ENCODE results near the gene ELOB. TPM values are rescaled to one million over a fixed set of nuclear protein-coding genes. Genes with fewer than 3 reads are reported as not detected.
"Not testable (repeated sequence)": the region's sequence is repeated elsewhere in the genome, so short reads cannot be mapped to it uniquely, and the experiment has no call there.

The ELOB gene
- total RNA-seq, 1 donor from 2014 or later = 530 TPM

- DNase-seq (ENCODE audit: extremely low spot score in 2 of 2) = no peak
These were observed 42.1 kb downstream of the ELOB start for GRCh38 chr16:2734844-2735515.

GRCh38 chr16:2728034-2728433 lies 49.0 kb downstream of the ELOB start:
- DNase-seq (ENCODE audit: extremely low spot score in 2 of 2) = no peak
- H3K4me3 ChIP-seq = no peak overlapping the region
- no peaks in the 10 kb centered on the region for H3K9me3 ChIP-seq
- H3K36me3 ChIP-seq = no peaks in the 10 kb centered on the region
- intact Hi-C loops (cut with DNase I) = no loop called here
- TF ChIP-seq CTCF (IDR thresholded peaks at IDR 0.05) (no peak), POLR2A (IDR thresholded peaks at IDR 0.05) (no peak), POLR2AphosphoS5 (IDR thresholded peaks at IDR 0.05; ENCODE audit: insufficient read depth in 1 of 2, low read depth in 1 of 2) (no peak)
- no peak overlapping the region for H3K27ac ChIP-seq
- H3K4me1 ChIP-seq = no peaks in the 10 kb centered on the region
- H3K27me3 ChIP-seq = no peaks in the 10 kb centered on the region

More at GRCh38 chr16:2734844-2735515, 42.1 kb downstream of the ELOB start:
- Histone ChIP-seq H3K36me3 (no peaks in the 10 kb centered on the region), H3K9me3 (no peaks in the 10 kb centered on the region), H3K4me3 (no peak overlapping the region), H3K27ac (no peak overlapping the region), H3K27me3 (no peaks in the 10 kb centered on the region), H3K4me1 (no peaks in the 10 kb centered on the region)
- intact Hi-C loops (cut with DNase I) = no loop called here
- TF ChIP-seq POLR2A (IDR thresholded peaks at IDR 0.05) (no peak), CTCF (IDR thresholded peaks at IDR 0.05) (no peak)

- Histone ChIP-seq H3K4me1 (no peaks in the 10 kb centered on the region), H3K4me3 (no peak overlapping the region), H3K9me3 (no peaks in the 10 kb centered on the region), H3K27me3 (no peaks in the 10 kb centered on the region), H3K27ac (no peak overlapping the region), H3K36me3 (no peaks in the 10 kb centered on the region)
- TF ChIP-seq CTCF (IDR thresholded peaks at IDR 0.05) = no peak
- no peak for TF ChIP-seq POLR2A (IDR thresholded peaks at IDR 0.05)
- no peak for TF ChIP-seq POLR2AphosphoS5 (IDR thresholded peaks at IDR 0.05; ENCODE audit: insufficient read depth in 1 of 2, low read depth in 1 of 2)
- no peak for DNase-seq (ENCODE audit: extremely low spot score in 2 of 2)
- intact Hi-C loops (cut with DNase I) = no loop called here
These were observed 50.2 kb downstream of the ELOB start for GRCh38 chr16:2726923-2727322.

DNA sequence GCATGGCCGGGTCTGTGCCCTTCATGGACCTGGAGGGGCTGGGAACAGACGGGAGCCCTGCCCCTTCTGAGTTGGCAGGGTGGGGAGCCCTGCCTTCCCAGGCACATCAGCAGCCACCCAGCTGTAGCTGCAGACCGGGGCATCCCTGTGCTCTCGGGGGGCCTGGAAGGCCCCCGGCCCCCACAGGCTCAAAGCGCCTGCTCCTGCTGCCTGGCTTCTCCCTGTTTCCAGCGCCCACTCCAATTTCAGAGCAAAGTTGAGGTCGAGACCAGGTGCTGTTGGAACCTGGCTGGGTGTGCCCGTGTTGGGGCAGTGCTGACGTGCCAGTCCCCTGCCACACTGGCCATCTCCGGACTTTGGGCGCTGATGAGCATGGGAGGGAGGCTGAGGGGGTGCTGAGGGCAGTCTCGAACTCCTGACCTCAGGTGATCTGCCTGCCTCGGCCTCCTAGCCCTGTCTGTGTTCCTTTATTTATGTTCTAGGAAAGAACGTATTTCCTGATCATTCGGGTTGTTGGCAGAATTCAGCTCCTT lies 52.2 kb downstream of the ELOB start:
- Histone ChIP-seq H3K27ac (no peak overlapping the region), H3K4me3 (no peak overlapping the region), H3K27me3 (no peaks in the 10 kb centered on the region), H3K4me1 (peaks cover 14% of the 10 kb centered on the region), H3K9me3 (no peaks in the 10 kb centered on the region), H3K36me3 (no peaks in the 10 kb centered on the region)
- intact Hi-C loops (cut with DNase I) = no loop called here
- DNase-seq (ENCODE audit: extremely low spot score in 2 of 2) = no peak
- TF ChIP-seq CTCF (IDR thresholded peaks at IDR 0.05) = no peak
- no peak for TF ChIP-seq POLR2AphosphoS5 (IDR thresholded peaks at IDR 0.05; ENCODE audit: insufficient read depth in 1 of 2, low read depth in 1 of 2)
- TF ChIP-seq POLR2A (IDR thresholded peaks at IDR 0.05) = no peak

DNA sequence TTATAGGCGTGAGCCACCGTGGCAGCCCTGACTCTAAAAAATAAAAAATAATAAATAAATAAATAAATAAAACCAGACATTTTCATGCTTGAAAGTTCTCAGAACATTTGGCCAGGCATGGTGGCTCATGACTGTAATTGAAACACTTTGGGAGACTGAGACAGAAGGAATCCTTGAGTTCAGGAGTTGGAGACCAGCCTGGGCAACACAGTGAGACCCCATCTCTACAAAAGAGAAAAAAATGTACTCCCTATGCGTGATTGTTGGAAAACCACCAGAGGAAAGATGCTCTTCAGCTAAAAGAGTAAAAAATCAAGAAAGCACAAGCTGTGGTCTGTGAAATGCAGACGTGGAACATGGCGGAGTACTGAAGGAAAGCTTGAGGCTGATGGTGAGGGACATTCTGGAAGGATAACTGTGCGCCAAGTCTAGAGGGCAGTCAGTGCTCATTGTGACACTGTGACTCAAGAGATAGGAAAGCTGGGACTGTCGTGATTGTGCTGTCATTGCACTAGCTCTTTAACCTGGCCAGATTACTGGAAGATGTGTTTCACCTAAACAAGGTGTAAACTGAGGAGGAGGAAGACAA lies 52.9 kb downstream of the ELOB start:
- peaks cover 18% of the 10 kb centered on the region for H3K4me1 ChIP-seq
- TF ChIP-seq POLR2AphosphoS5 (IDR thresholded peaks at IDR 0.05; ENCODE audit: insufficient read depth in 1 of 2, low read depth in 1 of 2) = no peak
- TF ChIP-seq CTCF (IDR thresholded peaks at IDR 0.05) = no peak
- no peak for TF ChIP-seq POLR2A (IDR thresholded peaks at IDR 0.05)
- no peaks in the 10 kb centered on the region for H3K36me3 ChIP-seq
- no peaks in the 10 kb centered on the region for H3K9me3 ChIP-seq
- intact Hi-C loops (cut with DNase I) = no loop called here
- H3K4me3 ChIP-seq = no peak overlapping the region
- H3K27ac ChIP-seq = no peak overlapping the region
- no peak for DNase-seq (ENCODE audit: extremely low spot score in 2 of 2)
- H3K27me3 ChIP-seq = no peaks in the 10 kb centered on the region

GRCh38 chr16:2721634-2722173 lies 55.4 kb downstream of the ELOB start:
- intact Hi-C loops (cut with DNase I); DNase-seq (ENCODE audit: extremely low spot score in 2 of 2); H3K27me3 ChIP-seq; H3K9me3 ChIP-seq; H3K36me3 ChIP-seq: not testable (repeated sequence)
- Histone ChIP-seq H3K27ac (peak overlapping the region; percentile 83), H3K4me3 (peak overlapping the region; percentile 67 to 72), H3K4me1 (peaks cover 18% of the 10 kb centered on the region)
